K562 (cell line): ENCODE results near the gene P4HTM. TPM values are rescaled to one million over a fixed set of nuclear protein-coding genes. Genes with fewer than 3 reads are reported as not detected.

Experiments used
- BRD9 ChIP-seq: fragments of 450-650 bp; IDR thresholded peaks from 2 replicates; pipeline ENCODE4 v1.6.1; 2018; ENCODE audit warnings: low read depth; ENCODE audit not compliant: partially characterized antibody
- FOXA1 ChIP-seq: fragments of 450-650 bp; IDR thresholded peaks from 2 replicates; pipeline ENCODE4 v1.6.1; 2016; ENCODE audit warnings: mild to moderate bottlenecking, borderline replicate concordance
- FOXK2 ChIP-seq, 2 experiments: fragments of 450-650 bp; IDR thresholded peaks in 1 of 2; conservative IDR thresholded peaks in 1 of 2; 2 replicates each; pipeline ENCODE4 v1.6.1; 2016; ENCODE audit warnings: low read depth in 2 of 2, mild to moderate bottlenecking in 1 of 2
- ILF3 ChIP-seq: fragments of 450-650 bp; IDR thresholded peaks from 2 replicates; pipeline ENCODE4 v1.6.1; 2018; ENCODE audit warnings: antibody characterized with exemption, mild to moderate bottlenecking, moderate library complexity, borderline replicate concordance
- MITF ChIP-seq: IDR thresholded peaks from 2 replicates; pipeline ENCODE4 v1.6.1; 2014; ENCODE audit warnings: antibody characterized with exemption
- NCOA2 ChIP-seq, 2 experiments: fragments of 450-650 bp; IDR thresholded peaks; 2 replicates each; pipeline ENCODE4 v1.6.1; 2018; ENCODE audit warnings: mild to moderate bottlenecking in 2 of 2, moderate library complexity in 1 of 2; ENCODE audit not compliant: partially characterized antibody in 2 of 2
- NR1H2 ChIP-seq: sonication (generic); formaldehyde crosslinking; IDR thresholded peaks from 2 replicates; pipeline ENCODE4 v1.4.0; 2020; ENCODE audit warnings: mild to moderate bottlenecking, missing genetic modification reagents
- STAG1 ChIP-seq: sonication (generic); formaldehyde crosslinking; IDR thresholded peaks from 2 replicates; pipeline ENCODE4 v1.5.0; 2020; ENCODE audit warnings: missing genetic modification reagents, borderline replicate concordance
- STAT5B ChIP-seq: fragments of 250-450 bp; sonication (Bioruptor Pico); IDR thresholded peaks from 2 replicates; pipeline ENCODE4 v1.8.0; 2021; ENCODE audit warnings: mild to moderate bottlenecking, inconsistent platforms
- TBP ChIP-seq: optimal IDR thresholded peaks from 2 replicates; pipeline ENCODE3; 2011; ENCODE audit warnings: low read depth, low read length, improper control_type of control experiment
- TCF3 ChIP-seq: sonication (generic); formaldehyde crosslinking; IDR thresholded peaks from 2 replicates; pipeline ENCODE4 v1.4.0; 2020; ENCODE audit warnings: mild to moderate bottlenecking, missing genetic modification reagents
- TGIF2 ChIP-seq: sonication (generic); formaldehyde crosslinking; IDR thresholded peaks from 2 replicates; pipeline ENCODE4 v1.8.1; 2022; ENCODE audit warnings: mild to moderate bottlenecking, missing genetic modification reagents, moderate library complexity
- USF2 ChIP-seq: sonication (generic); formaldehyde crosslinking; IDR thresholded peaks from 2 replicates; pipeline ENCODE4 v1.5.0; 2020; ENCODE audit warnings: missing genetic modification reagents
- ZNF431 ChIP-seq: sonication (generic); formaldehyde crosslinking; IDR thresholded peaks from 2 replicates; pipeline ENCODE4 v1.8.0; 2022; ENCODE audit warnings: mild to moderate bottlenecking, missing genetic modification reagents
- polyA plus RNA-seq, 8 experiments: library from polyadenylated mRNA; depleted of rRNA in 4 of 8; stranded (reverse) in 5 of 8; unstranded in 3 of 8; fragments of >200 nt; fragmentation: Nextera tagmentation in 2 of 8; fragmentation: Illumina TruSeq in 1 of 8; extraction: Ambion mirVana in 2 of 8; extraction: Trizol in 1 of 8; gene quantifications; 2 replicates each; pipeline versions ENCODE4 v1.2.1 to v1.2.3, GENCODE V29; 2011 to 2014; ENCODE audit warnings: inconsistent platforms in 1 of 8, missing spikeins in 1 of 8
- total RNA-seq, 7 experiments: library from RNA; depleted of rRNA in 6 of 7; stranded (reverse); fragments of >200 nt in 6 of 7; fragmentation: Illumina TruSeq in 2 of 7; extraction: Trizol in 2 of 7; gene quantifications; 2 replicates each; pipeline versions ENCODE4 v1.2.1 to v1.2.3, GENCODE V29; 2011 to 2021; ENCODE audit warnings: low replicate concordance in 1 of 7
- TF ChIP-seq, protein P1 (sequence below): fragments of 200-800 bp; sonication (Bioruptor generic); IDR thresholded peaks from 2 replicates; pipeline ENCODE4 v1.6.1; 2017; ENCODE audit warnings: missing genetic modification characterization, missing compliant biosample characterization
- TF ChIP-seq, protein P2 (sequence below): fragments of 450-650 bp; IDR thresholded peaks from 2 replicates; pipeline ENCODE4 v1.6.1; 2018; ENCODE audit warnings: mild to moderate bottlenecking, low read depth; ENCODE audit not compliant: partially characterized antibody
- TF ChIP-seq, protein P3 (sequence below): IDR thresholded peaks from 2 replicates; pipeline ENCODE4 v1.6.1; 2012; ENCODE audit warnings: low read depth, low read length, improper control_type of control experiment, borderline replicate concordance

P4HTM gene
- total and polyA plus RNA-seq, 9 of the 15 experiments (the other 6 are each of a cell fraction or from before 2014, with no cell fraction given): 0.09 to 0.66 (median 0.25) TPM; not detected in 2

GRCh38 chr3:49020330-49021212 is 30.5 kb downstream of the P4HTM start (continued):
- no peak for TF ChIP-seq STAT5B
- TF ChIP-seq FOXA1: no peak
- TF ChIP-seq TCF3: 0 out of 2 replicates have a peak, but pooled peaks have one; percentile 4
- TF ChIP-seq, protein P1, sequence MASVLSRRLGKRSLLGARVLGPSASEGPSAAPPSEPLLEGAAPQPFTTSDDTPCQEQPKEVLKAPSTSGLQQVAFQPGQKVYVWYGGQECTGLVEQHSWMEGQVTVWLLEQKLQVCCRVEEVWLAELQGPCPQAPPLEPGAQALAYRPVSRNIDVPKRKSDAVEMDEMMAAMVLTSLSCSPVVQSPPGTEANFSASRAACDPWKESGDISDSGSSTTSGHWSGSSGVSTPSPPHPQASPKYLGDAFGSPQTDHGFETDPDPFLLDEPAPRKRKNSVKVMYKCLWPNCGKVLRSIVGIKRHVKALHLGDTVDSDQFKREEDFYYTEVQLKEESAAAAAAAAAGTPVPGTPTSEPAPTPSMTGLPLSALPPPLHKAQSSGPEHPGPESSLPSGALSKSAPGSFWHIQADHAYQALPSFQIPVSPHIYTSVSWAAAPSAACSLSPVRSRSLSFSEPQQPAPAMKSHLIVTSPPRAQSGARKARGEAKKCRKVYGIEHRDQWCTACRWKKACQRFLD (CRISPR knock-in tag): 0 out of 2 replicates have a peak, but pooled peaks have one; percentile 22
- TF ChIP-seq MITF: no peak
- TF ChIP-seq, protein P2, sequence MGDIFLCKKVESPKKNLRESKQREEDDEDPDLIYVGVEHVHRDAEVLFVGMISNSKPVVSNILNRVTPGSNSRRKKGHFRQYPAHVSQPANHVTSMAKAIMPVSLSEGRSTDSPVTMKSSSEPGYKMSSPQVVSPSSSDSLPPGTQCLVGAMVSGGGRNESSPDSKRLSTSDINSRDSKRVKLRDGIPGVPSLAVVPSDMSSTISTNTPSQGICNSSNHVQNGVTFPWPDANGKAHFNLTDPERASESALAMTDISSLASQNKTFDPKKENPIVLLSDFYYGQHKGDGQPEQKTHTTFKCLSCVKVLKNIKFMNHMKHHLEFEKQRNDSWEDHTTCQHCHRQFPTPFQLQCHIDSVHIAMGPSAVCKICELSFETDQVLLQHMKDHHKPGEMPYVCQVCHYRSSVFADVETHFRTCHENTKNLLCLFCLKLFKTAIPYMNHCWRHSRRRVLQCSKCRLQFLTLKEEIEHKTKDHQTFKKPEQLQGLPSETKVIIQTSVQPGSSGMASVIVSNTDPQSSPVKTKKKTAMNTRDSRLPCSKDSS: no peak
- peak; percentile 43; the same call in 1 of the 2 replicates for TF ChIP-seq NR1H2 (CRISPR knock-in tag)
- TF ChIP-seq STAG1 (CRISPR knock-in tag): no peak
- 0 out of 4 replicates have a peak, but pooled peaks of 1 of the 2 experiments have one; percentile 20 for TF ChIP-seq FOXK2 (conservative IDR thresholded peaks at IDR 0.05 in 1 of 2, IDR thresholded peaks at IDR 0.05 in 1 of 2; ENCODE audit: low read depth in 2 of 2)
- TF ChIP-seq ILF3: no peak
- TF ChIP-seq, protein P3, sequence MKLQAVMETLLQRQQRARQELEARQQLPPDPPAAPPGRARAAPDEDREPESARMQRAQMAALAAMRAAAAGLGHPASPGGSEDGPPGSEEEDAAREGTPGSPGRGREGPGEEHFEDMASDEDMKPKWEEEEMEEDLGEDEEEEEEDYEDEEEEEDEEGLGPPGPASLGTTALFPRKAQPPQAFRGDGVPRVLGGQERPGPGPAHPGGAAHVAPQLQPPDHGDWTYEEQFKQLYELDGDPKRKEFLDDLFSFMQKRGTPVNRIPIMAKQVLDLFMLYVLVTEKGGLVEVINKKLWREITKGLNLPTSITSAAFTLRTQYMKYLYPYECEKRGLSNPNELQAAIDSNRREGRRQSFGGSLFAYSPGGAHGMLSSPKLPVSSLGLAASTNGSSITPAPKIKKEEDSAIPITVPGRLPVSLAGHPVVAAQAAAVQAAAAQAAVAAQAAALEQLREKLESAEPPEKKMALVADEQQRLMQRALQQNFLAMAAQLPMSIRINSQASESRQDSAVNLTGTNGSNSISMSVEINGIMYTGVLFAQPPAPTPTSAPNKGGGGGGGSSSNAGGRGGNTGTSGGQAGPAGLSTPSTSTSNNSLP: no peak
- no peak for TF ChIP-seq NCOA2 (IDR thresholded peaks at IDR 0.05; ENCODE audit: partially characterized antibody in 2 of 2)
- peak; percentile 11 for TF ChIP-seq TBP
- TF ChIP-seq ZNF431: 0 out of 2 replicates have a peak, but pooled peaks have one; percentile 22
- TF ChIP-seq BRD9: no peak
- 0 out of 2 replicates have a peak, but pooled peaks have one; percentile 75 for TF ChIP-seq TGIF2 (CRISPR knock-in tag)
- no peak for TF ChIP-seq USF2 (CRISPR knock-in tag)
